NCI-H2081 treated with DMSO at 0.1 percent for 48 hours (cell line): ENCODE data around the gene CD36.

Experiments
- DNase-seq: peaks from one replicate; lab custom pipeline; 2025; lab: John Stamatoyannopoulos, UW

Gene CD36

GRCh38 chr7:80705130-80705781 lies 66.8 kb downstream of the CD36 start:
- DNase-seq, result no peak

- no peak for DNase-seq
These were observed 68.9 kb downstream of the CD36 start for GRCh38 chr7:80707318-80707717.

- no peak for DNase-seq
These were observed 69.7 kb downstream of the CD36 start for GRCh38 chr7:80708123-80708522.

- no peak for DNase-seq
These were observed 73.1 kb downstream of the CD36 start for GRCh38 chr7:80711531-80711930.

- no peak for DNase-seq
These were observed 80.8 kb downstream of the CD36 start for GRCh38 chr7:80719261-80719660.

GRCh38 chr7:80720146-80720545 lies 81.7 kb downstream of the CD36 start:
- no peak for DNase-seq

GRCh38 chr7:80721883-80722615 lies 83.6 kb downstream of the CD36 start:
- no peak for DNase-seq

- no peak for DNase-seq
These were observed 84.3 kb downstream of the CD36 start for GRCh38 chr7:80722616-80723195.

GRCh38 chr7:80724249-80724871 lies 85.9 kb downstream of the CD36 start:
- no peak for DNase-seq

- no peak for DNase-seq
These were observed 86.8 kb downstream of the CD36 start for GRCh38 chr7:80725181-80725611.
